Osteoblast (primary cell): ENCODE measurements around the gene ESPN. TPM values are rescaled to one million over a fixed set of nuclear protein-coding genes. Genes with fewer than 3 reads are reported as not detected.

Experiments used
- DNase-seq: peaks from one replicate; pipeline ENCODE4 v3.0.0; 2011; ENCODE audit warnings: low spot score, mixed read lengths; ENCODE audit not compliant: insufficient read length; ENCODE audit errors: missing footprints
- H2AFZ ChIP-seq: 2 replicates; pipeline ENCODE4 v1.6.0; 2011; ENCODE audit warnings: mild to moderate bottlenecking, low read length
- H3K27ac ChIP-seq: 2 replicates; pipeline ENCODE4 v1.5.1; 2011; ENCODE audit warnings: mild to moderate bottlenecking, low read depth, low read length, moderate library complexity
- H3K27me3 ChIP-seq: 2 replicates; pipeline ENCODE4 v1.6.0; 2012; ENCODE audit warnings: mild to moderate bottlenecking, control low read depth, inconsistent platforms, low read length, moderate library complexity; ENCODE audit not compliant: insufficient read depth
- H3K36me3 ChIP-seq: 2 replicates; pipeline ENCODE4 v1.5.1; 2011; ENCODE audit warnings: mild to moderate bottlenecking, low read length, control low read depth, moderate library complexity; ENCODE audit not compliant: insufficient read depth
- H3K4me1 ChIP-seq: 2 replicates; pipeline ENCODE4 v1.5.1; 2011; ENCODE audit warnings: mild to moderate bottlenecking, low read length, control low read depth, moderate library complexity; ENCODE audit not compliant: insufficient read depth
- H3K4me2 ChIP-seq: 2 replicates; pipeline ENCODE4 v1.6.0; 2011; ENCODE audit warnings: mild to moderate bottlenecking, low read length; ENCODE audit not compliant: insufficient read depth
- H3K4me3 ChIP-seq: fragments of 200-600 bp; sonication (generic); 3 replicates; pipeline ENCODE4 v1.5.1; 2012; ENCODE audit warnings: mild to moderate bottlenecking, low read length, inconsistent platforms; ENCODE audit not compliant: insufficient read depth
- H3K79me2 ChIP-seq: 2 replicates; pipeline ENCODE4 v1.6.0; 2012; ENCODE audit warnings: mild to moderate bottlenecking, low read length, control low read depth, inconsistent platforms; ENCODE audit not compliant: insufficient read depth
- H3K9me3 ChIP-seq: 2 replicates; pipeline ENCODE4 v1.5.1; 2011; ENCODE audit warnings: low read depth, low read length, control low read depth
- H4K20me1 ChIP-seq: 2 replicates; pipeline ENCODE4 v1.6.0; 2012; ENCODE audit warnings: mild to moderate bottlenecking, low read length, control low read depth; ENCODE audit not compliant: insufficient read depth
- CTCF ChIP-seq: IDR thresholded peaks from 2 replicates; pipeline ENCODE4 v1.5.1; 2011; ENCODE audit warnings: mild to moderate bottlenecking, low read depth, low read length, moderate library complexity; ENCODE audit errors: extremely low read depth
- total RNA-seq: library from RNA; depleted of rRNA; stranded (reverse); fragments of >200 nt; gene quantifications from 2 replicates; pipeline ENCODE4 v1.2.3, GENCODE V29; 2012

ESPN gene
- total RNA-seq, 1 donor, result not detected

DNA sequence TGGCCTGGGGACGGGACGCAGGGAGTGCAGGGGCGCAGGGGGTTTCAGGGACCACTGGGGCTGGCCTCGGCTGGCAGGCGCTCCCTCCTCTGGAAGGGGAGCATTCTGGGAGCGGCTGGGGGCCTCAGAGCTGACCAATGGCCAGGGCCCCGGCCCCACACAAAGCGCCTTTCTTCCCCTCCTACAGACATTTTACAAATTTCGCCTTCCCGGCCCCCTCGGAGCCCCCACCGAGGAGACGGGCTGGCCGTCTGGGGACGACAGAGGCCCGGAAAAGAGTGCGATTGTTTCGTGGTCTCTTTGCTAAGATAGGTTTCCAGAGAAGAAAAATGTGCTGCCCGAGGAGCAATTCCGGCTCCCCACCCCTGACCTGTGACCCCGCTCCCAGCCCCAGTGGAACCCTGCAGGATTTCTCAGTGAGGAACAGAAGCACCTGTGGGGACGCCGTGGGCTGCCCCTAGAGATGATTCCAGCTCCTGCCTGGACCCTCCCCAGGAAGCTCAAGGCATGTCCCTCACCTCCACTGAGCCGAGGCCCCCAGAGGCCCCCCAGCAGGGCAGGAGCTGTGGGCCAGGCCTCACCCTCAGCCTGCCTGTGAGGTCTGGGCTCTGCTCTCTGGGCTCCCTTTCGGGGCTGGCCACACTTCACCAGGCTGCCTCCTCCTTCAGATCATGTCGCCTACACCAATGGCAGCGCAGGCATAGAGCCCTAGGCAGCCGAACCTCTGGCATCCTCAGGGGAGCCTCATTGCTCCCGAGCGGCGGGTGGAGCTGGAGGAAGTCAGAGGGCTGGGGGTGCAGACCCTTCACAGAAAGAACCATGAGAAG is 81.8 kb downstream of the ESPN start:
- Histone ChIP-seq H3K27ac (no peak overlapping the region), H2AFZ (no peak overlapping the region), H3K79me2 (no peaks in the 10 kb centered on the region), H3K27me3 (no peaks in the 10 kb centered on the region), H3K4me3 (no peak overlapping the region), H3K9me3 (no peaks in the 10 kb centered on the region), H4K20me1 (no peaks in the 10 kb centered on the region), H3K4me1 (peaks cover 13% of the 10 kb centered on the region), H3K4me2 (no peak overlapping the region), H3K36me3 (no peaks in the 10 kb centered on the region)
- no peak for TF ChIP-seq CTCF
- DNase-seq, result peak; percentile 87

DNA sequence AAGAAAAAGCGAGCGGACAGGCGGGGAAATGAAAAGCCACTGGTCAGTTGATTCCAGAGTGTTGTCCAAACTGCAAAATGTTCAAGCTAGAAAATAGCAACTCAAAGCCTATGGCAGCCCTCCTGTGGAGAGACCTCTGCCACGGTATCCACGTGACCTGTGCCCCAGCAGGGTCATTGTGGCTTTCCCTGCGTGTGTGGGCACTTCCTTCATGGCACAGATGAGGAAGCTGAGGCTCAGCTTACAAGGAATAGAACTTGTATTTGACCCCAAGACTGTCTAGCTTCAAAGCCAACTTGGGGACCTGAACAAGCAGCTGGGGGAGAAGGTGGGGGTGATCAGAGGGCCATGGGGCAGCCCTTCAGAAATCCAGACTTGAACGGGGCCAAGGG is 82.5 kb downstream of the ESPN start:
- no peaks in the 10 kb centered on the region for H3K9me3 ChIP-seq
- H2AFZ ChIP-seq, result no peak overlapping the region
- no peak overlapping the region for H3K4me2 ChIP-seq
- H3K27ac ChIP-seq, result no peak overlapping the region
- no peak for DNase-seq
- no peaks in the 10 kb centered on the region for H4K20me1 ChIP-seq
- H3K79me2 ChIP-seq, result no peaks in the 10 kb centered on the region
- H3K36me3 ChIP-seq, result no peaks in the 10 kb centered on the region
- TF ChIP-seq CTCF, result no peak
- no peaks in the 10 kb centered on the region for H3K27me3 ChIP-seq
- peaks cover 7% of the 10 kb centered on the region for H3K4me1 ChIP-seq
- no peak overlapping the region for H3K4me3 ChIP-seq

- Histone ChIP-seq H3K79me2 (no peaks in the 10 kb centered on the region), H3K36me3 (no peaks in the 10 kb centered on the region), H3K4me1 (peaks cover 2% of the 10 kb centered on the region), H3K4me3 (no peak overlapping the region), H4K20me1 (no peaks in the 10 kb centered on the region), H3K9me3 (no peaks in the 10 kb centered on the region), H3K4me2 (no peak overlapping the region), H3K27ac (no peak overlapping the region), H3K27me3 (no peaks in the 10 kb centered on the region), H2AFZ (no peak overlapping the region)
- peak; percentile 80 for DNase-seq
- TF ChIP-seq CTCF, result no peak
Observed at GRCh38 chr1:6507461-6507911, 82.9 kb downstream of the ESPN start.

GRCh38 chr1:6508154-6508815 is 83.7 kb downstream of the ESPN start:
- no peak overlapping the region for H2AFZ ChIP-seq
- H3K9me3 ChIP-seq, result no peaks in the 10 kb centered on the region
- no peak overlapping the region for H3K4me2 ChIP-seq
- no peaks in the 10 kb centered on the region for H3K36me3 ChIP-seq
- H3K4me1 ChIP-seq, result no peaks in the 10 kb centered on the region
- peak; percentile 81 for DNase-seq
- H3K27ac ChIP-seq, result no peak overlapping the region
- no peaks in the 10 kb centered on the region for H3K27me3 ChIP-seq
- no peak overlapping the region for H3K4me3 ChIP-seq
- TF ChIP-seq CTCF, result no peak
- no peaks in the 10 kb centered on the region for H3K79me2 ChIP-seq
- H4K20me1 ChIP-seq, result no peaks in the 10 kb centered on the region
